Skin epidermis (tissue), 12 donors: ENCODE data around the gene LIN28B.
"Not testable (repeated sequence)": the region's sequence is repeated elsewhere in the genome, so short reads cannot be mapped to it uniquely, and the experiment has no call there.

Source experiments
- H3K27ac ChIP-seq, 21 experiments: fragments of 200-600 bp; sonication (generic) in 11 of 21; one replicate each; pipeline ENCODE4 v1.5.0; 2020; ENCODE audit warnings: mild to moderate bottlenecking in 3 of 21, inconsistent platforms in 2 of 21, moderate library complexity in 2 of 21
- H3K4me3 ChIP-seq, 7 experiments: fragments of 200-600 bp; sonication (generic) in 2 of 7; one replicate each; pipeline ENCODE4 v1.5.0; 2020; ENCODE audit warnings: inconsistent platforms in 2 of 7, mild to moderate bottlenecking in 2 of 7, moderate library complexity in 1 of 7

Gene LIN28B, protein sequence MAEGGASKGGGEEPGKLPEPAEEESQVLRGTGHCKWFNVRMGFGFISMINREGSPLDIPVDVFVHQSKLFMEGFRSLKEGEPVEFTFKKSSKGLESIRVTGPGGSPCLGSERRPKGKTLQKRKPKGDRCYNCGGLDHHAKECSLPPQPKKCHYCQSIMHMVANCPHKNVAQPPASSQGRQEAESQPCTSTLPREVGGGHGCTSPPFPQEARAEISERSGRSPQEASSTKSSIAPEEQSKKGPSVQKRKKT

DNA sequence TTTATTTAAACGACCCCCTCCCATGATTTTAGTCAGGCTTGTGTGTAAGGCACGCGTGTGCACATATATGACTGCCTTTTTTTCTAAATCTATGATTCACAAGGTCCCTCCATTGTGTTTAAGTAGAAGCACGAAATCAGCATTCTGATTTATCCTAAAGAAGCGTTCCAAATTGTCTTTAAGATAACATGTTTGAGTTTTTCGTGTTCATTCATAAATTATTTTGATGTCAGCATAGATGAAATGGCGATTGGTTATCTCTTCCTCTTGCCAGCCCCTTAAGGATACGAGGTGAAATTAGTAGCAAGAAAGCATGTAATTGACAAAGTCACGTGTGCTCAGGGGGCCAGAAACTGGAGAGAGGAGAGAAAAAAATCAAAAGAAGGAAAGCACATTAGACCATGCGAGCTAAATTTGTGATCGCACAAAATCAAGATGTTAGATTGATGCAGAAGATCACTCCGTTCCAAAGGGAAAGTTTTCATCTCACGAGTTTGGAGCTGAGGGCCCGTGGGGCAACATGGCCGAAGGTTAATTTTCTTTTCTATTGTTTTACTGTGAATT lies at the start of gene LIN28B:
Gene LIN28B, plus strand, starts transcription at position 377 of the 564 bp plus-strand sequence. Its CDS starts 144 bp downstream, at position 521.
- no peak within 1 kb of the TSS for H3K4me3 ChIP-seq

GRCh38 chr6:104908031-104908887 lies 48.6 kb upstream of the LIN28B start:
- H3K27ac ChIP-seq: no peak overlapping the region
- H3K4me3 ChIP-seq: no peak overlapping the region

More for the DNA sequence above, at the start of gene LIN28B:
- no peak within 1 kb of the TSS for H3K27ac ChIP-seq

- no peak overlapping the region for H3K27ac ChIP-seq
Observed at GRCh38 chr6:104908888-104909525, 47.9 kb upstream of the LIN28B start.

GRCh38 chr6:104921896-104922295 lies 35.0 kb upstream of the LIN28B start:
- Histone ChIP-seq H3K27ac (no peak overlapping the region), H3K4me3 (no peak overlapping the region)

More at GRCh38 chr6:104908888-104909525, 47.9 kb upstream of the LIN28B start:
- no peak overlapping the region for H3K4me3 ChIP-seq

GRCh38 chr6:104928141-104928540 lies 28.8 kb upstream of the LIN28B start:
- no peak overlapping the region for H3K27ac ChIP-seq

GRCh38 chr6:104929353-104929752 lies 27.6 kb upstream of the LIN28B start:
- Histone ChIP-seq H3K4me3 (no peak overlapping the region), H3K27ac (no peak overlapping the region)

More at GRCh38 chr6:104928141-104928540, 28.8 kb upstream of the LIN28B start:
- no peak overlapping the region for H3K4me3 ChIP-seq

- H3K27ac ChIP-seq: no peak overlapping the region
- no peak overlapping the region for H3K4me3 ChIP-seq
Observed at GRCh38 chr6:104930939-104931338, 26.0 kb upstream of the LIN28B start.

- Histone ChIP-seq H3K27ac (no peak overlapping the region), H3K4me3 (no peak overlapping the region)
Observed at GRCh38 chr6:104936766-104937535, 20.0 kb upstream of the LIN28B start.

- no peak overlapping the region for H3K4me3 ChIP-seq
- H3K27ac ChIP-seq: no peak overlapping the region
Observed at GRCh38 chr6:104940238-104940892, 16.5 kb upstream of the LIN28B start.

GRCh38 chr6:104940893-104941728 lies 15.8 kb upstream of the LIN28B start:
- Histone ChIP-seq H3K27ac (no peak overlapping the region), H3K4me3 (peak overlapping the region in 4 of 7 experiments; percentile 5 to 17 (median 16))

DNA sequence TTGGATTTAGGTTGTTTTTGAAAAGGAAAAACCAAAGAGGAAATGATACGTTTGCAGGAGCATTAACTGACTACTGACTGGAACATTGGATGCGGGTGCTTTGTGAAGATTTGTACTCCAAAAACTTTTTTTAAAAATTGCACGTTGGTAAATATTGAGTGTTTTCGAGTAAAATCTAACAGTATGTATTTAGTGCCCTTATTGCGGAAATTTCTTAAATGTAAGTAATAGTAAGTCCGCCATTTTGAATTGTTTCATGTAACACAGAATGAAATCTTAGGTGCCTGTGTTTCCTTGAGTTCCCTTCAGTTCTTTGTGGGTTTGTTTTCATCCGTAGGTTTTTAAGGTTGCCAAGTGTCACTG lies 15.2 kb upstream of the LIN28B start:
- H3K27ac ChIP-seq: no peak overlapping the region
- H3K4me3 ChIP-seq: peak overlapping the region in 1 of 7 experiments; percentile 15

DNA sequence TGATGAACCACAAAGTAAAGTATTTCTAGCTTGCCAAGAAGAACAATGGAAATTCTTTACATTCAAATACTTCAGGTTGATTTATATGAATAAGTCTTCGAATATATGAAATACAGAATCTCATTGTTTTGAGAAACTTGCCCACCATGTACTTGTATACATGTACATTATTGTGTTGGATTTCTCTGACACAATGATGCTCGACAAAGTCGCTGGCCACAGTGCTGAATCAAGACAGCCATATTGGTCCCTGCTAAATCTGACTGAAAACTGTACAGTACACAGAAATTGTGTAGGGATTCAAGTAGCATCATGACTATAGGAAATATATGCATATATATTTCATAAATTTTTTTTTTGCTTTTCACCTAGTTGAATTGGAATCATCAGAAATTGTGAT lies 13.1 kb upstream of the LIN28B start:
- Histone ChIP-seq H3K27ac (no peak overlapping the region), H3K4me3 (no peak overlapping the region)

DNA sequence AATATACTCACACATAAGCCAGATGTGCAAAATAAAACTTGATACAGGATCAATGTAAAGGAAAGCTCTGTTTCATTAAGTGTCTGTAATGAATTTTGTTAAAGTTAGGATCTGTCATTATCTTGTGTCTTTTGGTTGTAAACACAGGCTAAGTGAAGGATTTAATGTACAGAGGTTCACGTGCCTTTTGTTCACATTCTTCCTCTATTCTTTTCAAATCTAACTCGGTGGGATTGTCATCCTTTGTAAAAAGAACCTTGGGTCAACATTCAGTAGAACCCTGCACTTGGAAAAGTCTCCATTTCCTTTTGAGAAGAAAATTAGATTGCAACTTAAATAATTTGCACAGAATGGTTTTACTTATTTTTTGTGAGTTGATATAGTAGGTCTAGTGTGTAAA lies 7.7 kb upstream of the LIN28B start:
- no peak overlapping the region for H3K4me3 ChIP-seq
- H3K27ac ChIP-seq: no peak overlapping the region

DNA sequence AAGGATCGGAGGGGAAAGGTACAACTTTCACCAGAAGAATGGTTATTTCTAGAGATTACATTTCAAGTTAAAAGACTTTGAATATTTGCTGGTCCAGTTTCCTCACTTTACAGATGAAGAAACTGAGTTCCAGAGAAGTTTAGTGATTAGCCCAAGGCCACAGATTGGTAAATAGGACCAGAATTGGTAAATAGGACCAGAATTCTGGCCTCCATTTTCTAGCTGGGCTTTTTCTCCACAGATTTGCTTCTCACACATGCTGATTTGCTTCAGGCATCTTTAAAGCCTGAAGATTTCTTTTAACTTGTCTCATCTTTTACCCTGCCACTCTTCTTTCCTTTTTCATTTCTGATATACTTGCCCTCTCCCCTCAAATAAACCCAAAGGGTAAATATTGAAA lies 5.2 kb upstream of the LIN28B start:
- no peak overlapping the region for H3K27ac ChIP-seq
- H3K4me3 ChIP-seq: no peak overlapping the region

- Histone ChIP-seq H3K4me3 (no peak overlapping the region), H3K27ac (no peak overlapping the region)
Observed at GRCh38 chr6:104952911-104953399, 4.0 kb upstream of the LIN28B start.

- H3K27ac ChIP-seq, H3K4me3 ChIP-seq: not testable (repeated sequence)
Observed at GRCh38 chr6:104953400-104954189, 3.3 kb upstream of the LIN28B start.

DNA sequence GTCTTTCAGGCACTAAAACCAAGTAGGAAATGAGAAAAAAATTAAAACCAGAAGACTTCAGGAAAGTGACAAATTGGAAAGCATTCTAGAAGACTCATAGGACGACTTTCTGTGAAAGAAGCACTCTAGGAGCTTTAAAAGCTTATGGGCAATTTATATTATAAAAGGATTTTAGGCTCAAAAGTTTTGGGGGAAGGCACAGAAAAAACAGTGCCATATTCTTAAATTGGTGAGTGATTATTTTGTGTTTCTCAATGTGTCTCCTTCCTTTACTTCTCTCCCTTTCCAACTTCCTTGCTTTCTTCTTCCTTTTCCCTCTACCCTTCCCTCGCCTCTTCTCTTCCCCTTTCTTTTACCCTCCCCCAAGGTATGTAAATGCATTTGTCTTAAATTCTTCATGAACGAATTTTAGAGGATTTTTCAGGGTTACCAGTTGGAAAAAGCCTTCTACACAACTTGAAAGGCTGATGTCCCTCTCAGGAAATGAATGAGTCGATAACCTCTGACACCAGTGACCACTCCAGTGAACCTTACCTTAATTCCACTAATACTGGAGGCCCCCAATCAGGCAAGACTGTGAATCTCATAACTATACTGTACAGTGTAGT lies 2.6 kb upstream of the LIN28B start:
- Histone ChIP-seq H3K27ac (no peak overlapping the region), H3K4me3 (no peak overlapping the region)
